Skeletal muscle cell (primary cell): ENCODE measurements around the gene CDC42EP3.

Experiments
- DNase-seq: peaks from one replicate; pipeline ENCODE4 v3.0.0-alpha.2; 2010; ENCODE audit warnings: low read depth
- H3K4me3 ChIP-seq: 2 replicates; pipeline ENCODE4 v1.5.1; 2011; ENCODE audit warnings: low read depth, mild to moderate bottlenecking, control low read depth, low read length, moderate library complexity

The CDC42EP3 gene

GRCh38 chr2:37684809-37685208 is 13.4 kb upstream of the CDC42EP3 start:
- DNase-seq: no peak
- no peak overlapping the region for H3K4me3 ChIP-seq

DNA sequence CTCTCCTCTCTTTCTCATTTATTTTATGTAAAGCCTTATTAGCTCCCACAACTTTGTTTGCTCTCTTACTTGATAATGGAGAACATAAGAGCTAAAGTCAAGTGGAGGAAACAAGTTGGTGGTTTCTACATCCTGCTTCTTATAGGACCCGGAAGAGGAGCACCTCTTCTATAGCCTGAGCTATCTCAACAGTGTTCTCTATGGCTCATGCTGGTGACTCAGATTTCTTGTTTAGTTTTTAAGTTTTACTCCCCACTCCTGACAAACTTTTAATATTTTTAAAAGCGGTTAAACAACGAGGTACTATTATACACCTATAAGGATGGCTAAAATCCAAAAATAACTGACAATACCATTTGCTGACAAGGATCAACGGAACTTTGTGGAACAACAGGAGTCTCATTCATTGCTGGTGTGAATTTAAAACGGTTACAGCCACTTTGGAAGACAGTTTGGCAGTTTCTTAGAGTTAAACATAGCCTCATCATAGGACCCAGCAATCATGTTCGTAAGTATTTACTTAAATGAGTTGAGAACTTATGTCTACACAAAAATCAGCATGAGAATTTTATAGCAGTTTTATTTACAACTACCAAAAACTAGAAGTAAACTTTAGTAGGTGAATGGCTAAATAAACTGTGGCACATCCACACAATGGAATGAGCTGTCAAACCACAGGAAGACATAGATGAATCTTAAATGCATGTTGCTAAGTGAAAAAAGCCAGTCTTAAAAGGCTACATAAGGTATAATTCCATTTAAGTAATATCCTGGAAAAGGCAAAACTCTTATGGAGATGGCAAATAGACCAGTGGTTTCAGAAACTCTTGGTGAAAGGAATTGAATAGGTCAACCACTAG is 12.7 kb upstream of the CDC42EP3 start:
- DNase-seq: no peak
- H3K4me3 ChIP-seq: no peak overlapping the region

GRCh38 chr2:37683241-37683640 is 11.8 kb upstream of the CDC42EP3 start:
- H3K4me3 ChIP-seq: no peak overlapping the region
- DNase-seq: no peak

- no peak for DNase-seq
- no peak overlapping the region for H3K4me3 ChIP-seq
Observed at GRCh38 chr2:37682473-37682872, 11.0 kb upstream of the CDC42EP3 start.

- no peak for DNase-seq
Observed at GRCh38 chr2:37681587-37681986, 10.1 kb upstream of the CDC42EP3 start.

DNA sequence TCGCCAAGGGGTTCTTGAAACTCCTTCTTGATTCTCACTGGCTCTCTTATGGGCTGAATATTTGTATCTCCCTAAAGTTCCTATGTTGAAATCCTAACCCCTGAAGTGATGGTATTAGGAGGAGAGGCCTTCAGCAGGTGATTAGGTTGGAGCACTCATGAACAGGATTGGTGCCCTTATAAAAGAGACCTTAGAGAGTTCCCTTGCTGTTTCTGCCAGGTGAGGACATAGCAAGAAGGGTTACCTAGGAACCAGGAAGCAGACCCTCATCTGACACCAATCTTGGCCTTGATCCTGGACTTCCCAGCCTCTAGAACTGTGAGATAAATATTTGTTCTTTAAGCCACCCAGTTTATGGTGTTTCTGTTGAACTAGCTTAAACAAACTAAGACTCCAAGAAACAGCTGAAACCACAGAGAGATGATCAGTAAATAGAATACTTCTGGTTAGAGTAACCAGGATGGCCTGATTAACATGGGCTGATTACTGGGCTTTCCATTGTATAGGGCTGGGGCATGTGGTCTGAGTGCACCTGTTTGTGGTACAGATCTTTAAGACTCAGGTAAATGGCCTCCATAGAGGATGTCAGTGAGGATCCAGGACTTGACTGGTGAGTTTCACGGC is 7.7 kb upstream of the CDC42EP3 start:
- DNase-seq: no peak
- H3K4me3 ChIP-seq: no peak overlapping the region

More at GRCh38 chr2:37681587-37681986, 10.1 kb upstream of the CDC42EP3 start:
- H3K4me3 ChIP-seq: no peak overlapping the region

- no peak overlapping the region for H3K4me3 ChIP-seq
- peak; percentile 26 for DNase-seq
Observed at GRCh38 chr2:37676274-37676673, 4.8 kb upstream of the CDC42EP3 start.

DNA sequence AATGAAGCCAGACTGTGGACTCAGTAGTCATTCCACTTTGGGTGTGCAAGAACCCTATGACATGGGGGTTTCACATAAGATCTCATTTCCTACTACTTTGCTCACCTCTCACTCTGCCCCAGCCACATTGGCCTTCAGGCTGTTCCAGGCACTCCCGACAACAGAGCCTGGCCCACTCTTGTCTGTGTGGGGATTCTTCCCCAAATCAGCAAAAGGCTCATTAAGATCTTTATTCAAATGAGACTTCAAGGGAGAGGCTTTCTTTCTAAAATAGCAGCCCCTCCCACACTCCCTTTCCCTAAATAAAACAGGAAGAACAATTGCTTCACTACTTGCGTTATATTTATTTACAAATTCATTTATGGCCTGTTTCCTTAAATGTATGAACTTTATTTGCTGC is 3.5 kb upstream of the CDC42EP3 start:
- H3K4me3 ChIP-seq: no peak overlapping the region
- DNase-seq: no peak

- peak overlapping the region; percentile 92 for H3K4me3 ChIP-seq
- DNase-seq: no peak
Observed at GRCh38 chr2:37672870-37673184, 1.4 kb upstream of the CDC42EP3 start.

DNA sequence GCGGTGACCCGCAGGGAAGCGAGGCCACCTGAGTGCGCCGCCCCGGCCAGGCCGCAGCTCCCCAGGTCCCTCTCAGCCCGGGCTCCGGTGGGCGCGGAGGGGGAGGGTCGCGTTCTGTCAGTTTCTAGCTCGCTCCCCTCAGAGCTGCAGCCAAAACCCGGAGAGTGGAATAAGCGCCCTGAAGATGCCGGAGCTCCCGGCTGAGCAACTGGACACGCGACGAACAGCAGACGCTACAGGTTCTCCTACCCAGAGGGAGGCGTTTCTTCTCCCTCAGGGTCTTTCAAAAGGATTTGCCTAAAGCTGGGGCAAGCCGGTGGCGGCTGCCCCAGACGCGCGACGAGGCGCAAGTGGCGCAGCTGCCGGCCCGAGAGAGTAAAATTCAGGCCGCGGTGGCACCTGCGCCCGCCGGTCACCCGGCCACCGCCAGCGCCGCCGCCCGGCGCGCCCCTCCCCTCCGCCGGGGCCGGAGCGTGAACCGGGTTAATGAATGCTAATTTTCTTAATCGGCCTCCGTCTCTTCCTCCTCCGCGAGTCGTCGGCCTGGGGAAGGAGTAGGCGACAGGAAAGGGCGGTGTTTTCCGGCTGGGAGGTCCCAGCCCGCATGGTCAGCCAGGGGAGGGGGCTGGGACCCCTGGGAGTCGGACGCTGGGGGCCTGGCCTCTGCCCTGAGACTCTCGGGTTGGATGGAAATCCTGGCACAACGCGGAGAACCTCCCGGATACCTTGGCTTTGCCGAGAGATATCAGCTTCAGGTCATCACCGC is 845 bp upstream of the CDC42EP3 start:
- H3K4me3 ChIP-seq: peak overlapping the region; percentile 92
- peak; percentile 71 for DNase-seq

- no peak for DNase-seq
- H3K4me3 ChIP-seq: peak overlapping the region; percentile 92
Observed at GRCh38 chr2:37671816-37672103, 318 bp upstream of the CDC42EP3 start.

DNA sequence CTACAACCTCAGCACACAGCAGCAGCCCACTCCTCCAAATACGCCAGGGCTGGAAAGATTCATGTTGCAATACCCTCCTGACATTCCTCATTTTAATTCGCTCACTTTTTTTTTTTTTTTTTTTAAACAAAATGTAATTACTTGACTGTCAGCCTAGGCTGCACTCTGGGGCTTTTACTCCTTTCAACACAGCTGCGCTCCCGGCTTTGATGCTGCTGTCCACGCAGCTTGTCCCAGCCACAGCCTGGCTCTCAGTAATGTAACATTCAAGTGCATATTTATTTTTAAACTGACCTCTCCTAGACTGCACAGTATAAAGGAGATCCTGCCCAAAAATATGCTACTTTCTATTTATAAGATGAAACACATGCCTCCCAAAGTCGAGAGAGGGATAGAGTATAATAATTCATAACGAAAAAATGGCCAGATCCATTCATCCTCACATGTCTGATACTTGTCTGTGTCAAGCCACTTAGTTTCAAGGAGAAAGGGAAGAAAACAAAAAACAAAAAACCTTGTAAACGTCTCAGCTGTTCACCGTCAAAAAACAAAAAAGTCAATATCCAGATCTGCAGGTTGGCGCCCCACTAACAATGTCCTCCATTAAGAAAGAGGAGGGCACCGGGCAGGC is 949 bp downstream of the CDC42EP3 start:
- no peak for DNase-seq
- peak overlapping the region; percentile 92 for H3K4me3 ChIP-seq

DNA sequence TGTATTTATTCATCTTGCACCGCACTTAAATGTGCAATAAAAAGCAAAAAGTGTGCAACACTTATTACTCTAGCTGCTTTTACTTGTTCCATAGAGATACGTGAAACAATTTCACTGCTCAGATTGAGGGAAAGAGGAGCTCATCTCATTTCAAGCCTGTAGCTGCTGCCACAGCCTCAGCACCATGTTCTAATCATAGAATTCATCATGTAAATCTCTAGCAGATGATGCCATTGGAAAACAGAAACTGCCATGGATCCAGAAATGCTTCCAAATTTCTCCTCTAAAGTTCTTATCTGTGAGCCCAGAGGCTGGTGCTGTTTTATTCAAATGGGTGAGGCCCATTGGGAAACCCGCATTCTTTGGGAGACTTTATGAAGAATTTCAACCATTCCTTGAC is 2.0 kb downstream of the CDC42EP3 start:
- peak overlapping the region; percentile 92 for H3K4me3 ChIP-seq
- DNase-seq: no peak

- DNase-seq: no peak
- H3K4me3 ChIP-seq: peak overlapping the region; percentile 92
Observed at GRCh38 chr2:37667704-37668103, 3.7 kb downstream of the CDC42EP3 start.

DNA sequence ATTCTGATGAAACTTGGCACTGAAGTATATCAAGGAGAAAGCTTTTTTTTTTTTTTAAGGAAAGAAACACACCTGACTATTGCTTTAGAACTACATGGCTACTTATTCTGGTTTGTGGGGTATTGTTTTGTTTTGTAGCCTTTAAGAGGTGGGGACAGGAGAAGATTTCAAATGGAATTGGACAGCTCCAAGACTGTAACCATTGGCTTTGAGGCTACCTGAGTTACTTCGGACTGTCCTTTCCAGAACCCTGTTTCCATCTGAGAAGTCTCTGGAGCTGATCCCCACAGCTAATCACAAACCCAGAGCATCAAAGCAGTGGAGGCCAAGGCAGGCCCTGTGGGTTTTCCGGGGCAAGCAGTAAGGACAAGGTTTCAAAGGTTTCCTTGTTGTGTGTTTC is 4.7 kb downstream of the CDC42EP3 start:
- DNase-seq: no peak
- peak overlapping the region; percentile 92 for H3K4me3 ChIP-seq

- no peak for DNase-seq
Observed at GRCh38 chr2:37665604-37666362, 5.7 kb downstream of the CDC42EP3 start.

GRCh38 chr2:37665043-37665442 is 6.4 kb downstream of the CDC42EP3 start:
- no peak for DNase-seq

More at GRCh38 chr2:37665604-37666362, 5.7 kb downstream of the CDC42EP3 start:
- H3K4me3 ChIP-seq: peak overlapping the region; percentile 92

DNA sequence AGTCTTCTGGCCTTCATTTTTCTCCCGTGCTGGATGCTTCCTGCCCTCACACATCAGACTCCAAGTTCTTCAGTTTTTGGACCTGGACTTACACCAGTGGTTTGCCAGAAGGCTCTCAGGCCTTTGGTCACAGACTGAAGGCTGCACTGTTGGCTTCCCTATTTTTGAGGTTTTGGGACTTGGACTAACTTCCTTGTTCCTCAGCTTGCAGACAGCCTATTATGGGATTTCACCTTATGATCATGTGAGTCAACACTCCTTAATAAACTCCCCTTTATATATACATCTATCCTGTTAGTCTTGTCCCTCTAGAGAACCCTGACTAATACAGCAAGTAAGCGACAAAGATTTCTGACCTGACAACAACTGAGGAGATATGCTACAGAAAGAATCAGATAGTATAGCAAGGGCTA is 7.2 kb downstream of the CDC42EP3 start:
- DNase-seq: no peak
- H3K4me3 ChIP-seq: no peak overlapping the region

More at GRCh38 chr2:37665043-37665442, 6.4 kb downstream of the CDC42EP3 start:
- H3K4me3 ChIP-seq: no peak overlapping the region

- no peak overlapping the region for H3K4me3 ChIP-seq
- no peak for DNase-seq
Observed at GRCh38 chr2:37663390-37663789, 8.1 kb downstream of the CDC42EP3 start.
